H1 (cell line): ENCODE data around the gene PHLPP1. TPM values are rescaled to one million over a fixed set of nuclear protein-coding genes. Genes with fewer than 3 reads are reported as not detected.

Source experiments
- CTCF ChIA-PET: fragments of 300-600 bp; sonication (Branson Sonifier 250); formaldehyde crosslinking; loops from one replicate; lab custom pipeline; 2021; ENCODE audit not compliant: partially characterized antibody; lab: Charles Lee
- POLR2A ChIA-PET: fragments of 300-600 bp; sonication (Branson Sonifier 250); formaldehyde crosslinking; loops from one replicate; lab custom pipeline; 2021; ENCODE audit warnings: inconsistent platforms; ENCODE audit not compliant: partially characterized antibody; lab: Charles Lee
- DNase-seq, 2 experiments: peaks; one replicate each; pipeline versions ENCODE4 v3.0.0 to v3.0.0-alpha.2; 2010 to 2022; ENCODE audit warnings: low spot score in 2 of 2, low read depth in 1 of 2, mixed read lengths in 1 of 2
- FAIRE-seq: peaks from 2 replicates; lab custom pipeline; 2011; peaks lifted over from hg19 to GRCh38; lab: Jason Lieb, UNC
- H2AFZ ChIP-seq: 2 replicates; pipeline ENCODE4 v1.8.1; 2012; ENCODE audit warnings: low read length, inconsistent platforms
- H2AK5ac ChIP-seq: 2 replicates; pipeline ENCODE4 v1.6.1; 2013; ENCODE audit warnings: low read depth, low read length
- H2BK120ac ChIP-seq: replicated peaks from 2 replicates; pipeline ENCODE3; 2013; ENCODE audit warnings: low read depth, low read length, inconsistent platforms
- H2BK12ac ChIP-seq: 2 replicates; pipeline ENCODE4 v1.6.1; 2013; ENCODE audit warnings: low read depth, low read length
- H2BK15ac ChIP-seq: 2 replicates; pipeline ENCODE4 v1.6.1; 2013; ENCODE audit warnings: low read length
- H2BK20ac ChIP-seq: 2 replicates; pipeline ENCODE4 v1.6.1; 2013; ENCODE audit warnings: low read length
- H2BK5ac ChIP-seq: 2 replicates; pipeline ENCODE4 v1.6.1; 2013; ENCODE audit warnings: low read depth, low read length
- H3K14ac ChIP-seq: 2 replicates; pipeline ENCODE4 v1.6.1; 2013; ENCODE audit warnings: inconsistent platforms; ENCODE audit not compliant: insufficient read length
- H3K18ac ChIP-seq: 2 replicates; pipeline ENCODE4 v1.6.1; 2013; ENCODE audit warnings: low read length; ENCODE audit errors: extremely low read depth
- H3K23ac ChIP-seq: 2 replicates; pipeline ENCODE4 v1.6.1; 2013; ENCODE audit warnings: inconsistent platforms; ENCODE audit not compliant: insufficient read length
- H3K23me2 ChIP-seq: 2 replicates; pipeline ENCODE4 v1.6.1; 2013; ENCODE audit warnings: low read depth, low read length
- H3K27ac ChIP-seq: 2 replicates; pipeline ENCODE4 v1.6.1; 2011; ENCODE audit warnings: low read depth, low read length, inconsistent platforms
- H3K27me3 ChIP-seq, 4 experiments: replicated peaks in 1 of 4; 1 replicate in 1 of 4; 2 replicates in 3 of 4; pipeline versions ENCODE4 v1.6.1 to v1.8.1; 2011 to 2013; ENCODE audit warnings: low read length in 3 of 4, mild to moderate bottlenecking in 3 of 4, inconsistent platforms in 2 of 4, mixed read lengths in 2 of 4, moderate library complexity in 1 of 4; ENCODE audit not compliant: control insufficient read depth in 3 of 4, insufficient read depth in 3 of 4; ENCODE audit errors: extremely low read depth in 1 of 4
- H3K36me3 ChIP-seq, 4 experiments: 2 replicates each; pipeline versions ENCODE4 v1.6.1 to v1.8.1; 2011 to 2013; ENCODE audit warnings: mild to moderate bottlenecking in 4 of 4, low read length in 3 of 4, moderate library complexity in 2 of 4, control low read depth in 1 of 4, inconsistent platforms in 1 of 4; ENCODE audit not compliant: insufficient read depth in 4 of 4, control insufficient read depth in 2 of 4
- H3K4ac ChIP-seq: replicated peaks from 2 replicates; pipeline ENCODE3; 2013; ENCODE audit warnings: low read length, low read depth, mixed read lengths, inconsistent platforms; ENCODE audit not compliant: insufficient read length
- H3K4me1 ChIP-seq, 4 experiments: replicated peaks in 1 of 4; 1 replicate in 1 of 4; 2 replicates in 3 of 4; pipeline versions ENCODE4 v1.6.1 to v1.8.1; 2011 to 2013; ENCODE audit warnings: low read length in 3 of 4, inconsistent platforms in 2 of 4, mixed read lengths in 1 of 4; ENCODE audit not compliant: insufficient read depth in 4 of 4, control insufficient read depth in 3 of 4
- H3K4me2 ChIP-seq, 2 experiments: 2 replicates each; pipeline versions ENCODE4 v1.6.1 to v1.8.1; 2011 to 2013; ENCODE audit warnings: low read depth in 2 of 2, low read length in 2 of 2, control low read depth in 1 of 2, inconsistent platforms in 1 of 2, mild to moderate bottlenecking in 1 of 2; ENCODE audit not compliant: insufficient read depth in 1 of 2
- H3K4me3 ChIP-seq, 4 experiments: fragments of 200-600, 300-600 bp in 1 of 4; sonication (generic), shearing (Covaris generic), sonication (Bioruptor Twin) in 1 of 4; 2 replicates each; pipeline versions ENCODE4 v1.5.1 to v1.8.1; 2011 to 2016; ENCODE audit warnings: low read length in 4 of 4, low read depth in 3 of 4, control low read depth in 2 of 4, inconsistent platforms in 2 of 4, mild to moderate bottlenecking in 2 of 4, mixed read lengths in 1 of 4, moderate library complexity in 1 of 4; ENCODE audit not compliant: insufficient read depth in 2 of 4; ENCODE audit errors: extremely low read depth in 1 of 4
- H3K56ac ChIP-seq: replicated peaks from 2 replicates; pipeline ENCODE3; 2013; ENCODE audit warnings: low read depth, mild to moderate bottlenecking, mixed read lengths, low read length, inconsistent platforms; ENCODE audit not compliant: insufficient read length
- H3K79me1 ChIP-seq: 2 replicates; pipeline ENCODE4 v1.6.1; 2013; ENCODE audit warnings: low read depth, low read length, control low read depth
- H3K79me2 ChIP-seq, 2 experiments: 2 replicates each; pipeline versions ENCODE4 v1.6.1 to v1.8.1; 2012 to 2013; ENCODE audit warnings: low read length in 2 of 2, mild to moderate bottlenecking in 2 of 2, inconsistent platforms in 1 of 2; ENCODE audit not compliant: insufficient read depth in 2 of 2, control insufficient read depth in 1 of 2
- H3K9ac ChIP-seq, 4 experiments: replicated peaks in 1 of 4; 1 replicate in 1 of 4; 2 replicates in 3 of 4; pipeline versions ENCODE4 v1.6.1 to v1.8.1; 2011 to 2013; ENCODE audit warnings: low read depth in 3 of 4, low read length in 3 of 4, control low read depth in 2 of 4, mild to moderate bottlenecking in 2 of 4, moderate library complexity in 2 of 4, inconsistent platforms in 1 of 4; ENCODE audit errors: extremely low read depth in 1 of 4
- H3K9me3 ChIP-seq, 2 experiments: 2 replicates each; pipeline versions ENCODE4 v1.6.1 to v1.8.1; 2012 to 2013; ENCODE audit warnings: mild to moderate bottlenecking in 2 of 2, moderate library complexity in 2 of 2, control low read depth in 1 of 2, inconsistent platforms in 1 of 2, low read depth in 1 of 2, low read length in 1 of 2, mixed read lengths in 1 of 2; ENCODE audit not compliant: insufficient read depth in 2 of 2
- H4K20me1 ChIP-seq, 2 experiments: replicated peaks in 1 of 2; 2 replicates each; pipeline versions ENCODE3 to v1.8.1; 2011 to 2013; ENCODE audit warnings: inconsistent platforms in 2 of 2, low read length in 2 of 2, mild to moderate bottlenecking in 1 of 2; ENCODE audit not compliant: insufficient read depth in 2 of 2, control insufficient read depth in 1 of 2
- H4K5ac ChIP-seq: 2 replicates; pipeline ENCODE4 v1.6.1; 2013; ENCODE audit warnings: low read length, low read depth, mixed read lengths, inconsistent platforms; ENCODE audit not compliant: insufficient read length
- H4K8ac ChIP-seq: 2 replicates; pipeline ENCODE4 v1.8.0; 2013; ENCODE audit warnings: mild to moderate bottlenecking, moderate library complexity, low read length, inconsistent platforms; ENCODE audit not compliant: insufficient read depth; ENCODE audit errors: extremely low read depth
- H4K91ac ChIP-seq: replicated peaks from 2 replicates; pipeline ENCODE3; 2013; ENCODE audit warnings: low read length, mixed read lengths, inconsistent platforms; ENCODE audit not compliant: insufficient read length
- BCL11A ChIP-seq, 2 experiments: IDR thresholded peaks; one replicate each; pipeline ENCODE4 v1.6.1; 2011; ENCODE audit warnings: low read depth in 2 of 2, low read length in 2 of 2, mild to moderate bottlenecking in 2 of 2
- BRCA1 ChIP-seq: IDR thresholded peaks from 2 replicates; pipeline ENCODE4 v1.6.1; 2012; ENCODE audit warnings: low read depth, low read length, improper control_type of control experiment
- CBX8 ChIP-seq: fragments of 300-800, 300-1000 bp; sonication (generic); IDR thresholded peaks from 2 replicates; pipeline ENCODE4 v1.7.1; 2016; ENCODE audit warnings: low read depth, low read length, borderline replicate concordance
- CHD2 ChIP-seq: IDR thresholded peaks from 2 replicates; pipeline ENCODE4 v1.6.1; 2012; ENCODE audit warnings: low read length, improper control_type of control experiment
- CREB1 ChIP-seq: IDR thresholded peaks from 2 replicates; pipeline ENCODE4 v1.6.1; 2012; ENCODE audit warnings: inconsistent platforms
- CTBP2 ChIP-seq: IDR thresholded peaks from 2 replicates; pipeline ENCODE4 v1.7.0; 2011; ENCODE audit warnings: borderline replicate concordance, mild to moderate bottlenecking, moderate library complexity, mixed read lengths, low read length; ENCODE audit not compliant: insufficient read depth, insufficient read length
- JUND ChIP-seq: IDR thresholded peaks from 2 replicates; pipeline ENCODE4 v1.6.1; 2011; ENCODE audit warnings: mild to moderate bottlenecking, improper control_type of control experiment, low read length
- KDM1A ChIP-seq: fragments of 200-600, 300-600 bp; sonication (generic); IDR thresholded peaks from 2 replicates; pipeline ENCODE4 v1.7.1; 2016; ENCODE audit warnings: mild to moderate bottlenecking, low read length, borderline replicate concordance
- KDM5A ChIP-seq: fragments of 200-600 bp; IDR thresholded peaks from 2 replicates; pipeline ENCODE4 v1.7.1; 2012; ENCODE audit warnings: mild to moderate bottlenecking, low read length, inconsistent platforms, mixed read lengths
- PHF8 ChIP-seq: fragments of 200-600 bp; sonication (generic); conservative IDR thresholded peaks from 2 replicates; pipeline ENCODE4 v1.7.1; 2012; ENCODE audit warnings: low read depth, mild to moderate bottlenecking, inconsistent platforms, low read length, moderate library complexity
- POLR2AphosphoS5 ChIP-seq: IDR thresholded peaks from 2 replicates; pipeline ENCODE4 v1.6.1; 2011; ENCODE audit warnings: low read depth, low read length
- SIN3A ChIP-seq, 2 experiments: IDR thresholded peaks in 1 of 2; conservative IDR thresholded peaks in 1 of 2; 2 replicates each; pipeline ENCODE4 v1.6.1; 2011 to 2012; ENCODE audit warnings: low read length in 2 of 2, improper control_type of control experiment in 1 of 2, low read depth in 1 of 2, mild to moderate bottlenecking in 1 of 2
- SUZ12 ChIP-seq: fragments of 200-600 bp; sonication (generic); IDR thresholded peaks from 2 replicates; pipeline ENCODE4 v1.6.1; 2012; ENCODE audit warnings: mild to moderate bottlenecking, inconsistent platforms, low read length, moderate library complexity, mixed read lengths
- TAF7 ChIP-seq: optimal IDR thresholded peaks from 2 replicates; pipeline ENCODE3; 2011; ENCODE audit warnings: low read depth, mild to moderate bottlenecking, inconsistent platforms, low read length, moderate library complexity, borderline replicate concordance
- YY1 ChIP-seq: IDR thresholded peaks from 2 replicates; pipeline ENCODE4 v1.6.1; 2011; ENCODE audit warnings: low read depth, mild to moderate bottlenecking, low read length
- WGBS, 2 experiments: shearing (Covaris generic) in 1 of 2; methylation state at CpG; one replicate each; pipeline versions ENCODE4 v1.1.6 to v1.1.7; 2013 to 2015; ENCODE audit warnings: low lambda C conversion rate in 2 of 2, mixed read lengths in 2 of 2, inconsistent platforms in 1 of 2, low coverage in 1 of 2, missing lambda C conversion rate in 1 of 2; ENCODE audit not compliant: insufficient replicate concordance in 2 of 2, insufficient coverage in 1 of 2, insufficient read length in 1 of 2; ENCODE audit errors: extremely low coverage in 1 of 2, missing lambda C conversion rate in 1 of 2; 5-methylcytosine and 5-hydroxymethylcytosine counted together
- polyA plus RNA-seq, 7 experiments: library from polyadenylated mRNA; depleted of rRNA in 3 of 7; stranded (reverse) in 5 of 7; unstranded in 2 of 7; fragments of >200 nt in 5 of 7; fragments of 200-250 nt in 2 of 7; gene quantifications; 1 replicate in 5 of 7; 2 replicates in 1 of 7; 4 replicates in 1 of 7; pipeline versions ENCODE4 v1.2.1 to v1.2.3, GENCODE V29; 2011 to 2013; ENCODE audit warnings: missing spikeins in 2 of 7, mixed read lengths in 2 of 7
- total RNA-seq: library from RNA; stranded (reverse); fragmentation: NEBNext Ultra II Directional; extraction: Animal tissue kit (Norgen Biotek cat#: 25700); gene quantifications from 2 replicates; pipeline ENCODE4 v1.2.1, GENCODE V29; 2021

The PHLPP1 gene
- total and polyA plus RNA-seq, 2 of the 8 experiments (the other 6 are each of a cell fraction or from before 2014, with no cell fraction given): 28.0 to 66.3 TPM

- no peak overlapping the region for H3K56ac ChIP-seq
- H3K14ac ChIP-seq: no peak overlapping the region
- H2BK12ac ChIP-seq: no peak overlapping the region
- ChIA-PET CTCF (interaction anchor here (0.6 to 1.1 kb wide), 5 partner anchors 9 to 611 kb away, joined by 3 read pairs; no protein-coding TSS in a partner anchor), POLR2A (interaction anchor here (1.5 to 2.2 kb wide), 4 partner anchors 8 to 67 kb away, joined by 4 to 15 read pairs (median 6); partner anchors contain the start of gene PHLPP1)
- no peak for DNase-seq
- no peak overlapping the region for H3K4me2 ChIP-seq
- no peak overlapping the region for H2BK5ac ChIP-seq
- peaks cover 0 to 11% (median 5%) of the 10 kb centered on the region in 4 experiments; a peak in 4 of 7 replicates for H3K4me1 ChIP-seq
- no peak overlapping the region for H4K91ac ChIP-seq
- H3K18ac ChIP-seq: no peak overlapping the region
- no peak overlapping the region for H2BK15ac ChIP-seq
- H3K36me3 ChIP-seq: peaks cover 0 to 12% (median 2%) of the 10 kb centered on the region in 4 experiments; a peak in 2 of 8 replicates
- no peak overlapping the region for H2BK120ac ChIP-seq
- no peaks in the 10 kb centered on the region; the same call in 1 of the 2 replicates for H3K79me1 ChIP-seq
- H2BK20ac ChIP-seq: no peak overlapping the region
- no peak overlapping the region for H3K9ac ChIP-seq
- H4K8ac ChIP-seq: no peak overlapping the region
- no peak for FAIRE-seq
- H3K27ac ChIP-seq: no peak overlapping the region
- H3K9me3 ChIP-seq: peaks cover 4 to 5% of the 10 kb centered on the region in 2 experiments; a peak in 2 of 4 replicates
- no peaks in the 10 kb centered on the region for H3K23me2 ChIP-seq
- no peak overlapping the region for H2AFZ ChIP-seq
- no peak overlapping the region for H3K4ac ChIP-seq
- WGBS, 2 experiments: 100% methylated on average over 2 of the region's 2 CpGs; no CpG with 5 or more reads in 1 of the 2 experiments
- H2AK5ac ChIP-seq: no peak overlapping the region
- peaks cover 37 to 100% of the 10 kb centered on the region in 2 experiments for H3K79me2 ChIP-seq
- peaks cover 1 to 7% of the 10 kb centered on the region in 2 experiments for H4K20me1 ChIP-seq
- H4K5ac ChIP-seq: no peak overlapping the region
- no peaks in the 10 kb centered on the region for H3K27me3 ChIP-seq
- H3K23ac ChIP-seq: no peak overlapping the region
- H3K4me3 ChIP-seq: no peak overlapping the region
- no peak for TF ChIP-seq CBX8
- TF ChIP-seq CHD2: no peak
- no peak for TF ChIP-seq CTBP2
- no peak for TF ChIP-seq SUZ12
- no peak for TF ChIP-seq YY1
- no peak for TF ChIP-seq CREB1
- TF ChIP-seq SIN3A (conservative IDR thresholded peaks at IDR 0.05 in 1 of 2, IDR thresholded peaks at IDR 0.05 in 1 of 2; ENCODE audit: low read depth in 1 of 2, low read length in 2 of 2): no peak
- TF ChIP-seq POLR2AphosphoS5: no peak
- TF ChIP-seq BCL11A (IDR thresholded peaks at IDR 0.05; ENCODE audit: low read depth in 2 of 2, low read length in 2 of 2): no peak
- TF ChIP-seq JUND: no peak
- no peak for TF ChIP-seq TAF7
- no peak for TF ChIP-seq KDM1A
- TF ChIP-seq KDM5A: no peak
- TF ChIP-seq BRCA1: no peak
- TF ChIP-seq PHF8: no peak
Measured at GRCh38 chr18:62728254-62728653, 12.9 kb downstream of the PHLPP1 start.
